Measurements from ENCODE around the gene MS4A12.
"Not testable (repeated sequence)": the region's sequence is repeated elsewhere in the genome, so short reads cannot be mapped to it uniquely, and the experiment has no call there.

MS4A12 gene

GRCh38 chr11:60513496-60514460 lies 21.2 kb downstream of the MS4A12 start:
- no peak for DNase-seq (ENCODE audit: low spot score)

GRCh38 chr11:60515144-60515855 lies 22.7 kb downstream of the MS4A12 start, which contains the start of gene MS4A13:
Gene MS4A13 (plus strand): TSS chr11:60515392. CDS start chr11:60518084, 2,692 bp downstream.
- no peak for DNase-seq (ENCODE audit: low spot score)

GRCh38 chr11:60528465-60528864 lies 35.9 kb downstream of the MS4A12 start:
- DNase-seq (ENCODE audit: low spot score): no peak

DNA sequence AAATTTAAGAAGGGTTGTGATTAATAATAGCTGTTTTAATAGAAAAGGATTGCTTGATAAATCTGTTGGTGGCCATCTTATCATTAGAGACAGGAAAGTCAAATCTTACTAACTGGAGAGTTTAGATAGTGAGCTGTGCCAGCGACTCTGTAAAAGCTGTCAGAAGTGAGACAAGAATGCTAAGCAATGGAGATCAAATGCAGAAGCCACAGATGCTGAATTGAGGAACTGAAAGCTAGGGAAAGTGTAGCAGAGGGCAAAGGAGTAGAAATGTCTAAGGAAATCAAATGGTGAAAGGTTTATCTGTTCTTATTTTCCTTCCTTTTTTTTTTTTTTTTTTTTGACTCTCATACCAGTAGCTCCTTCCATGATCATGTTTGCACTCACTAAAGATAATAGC lies 36.4 kb downstream of the MS4A12 start:
- DNase-seq (ENCODE audit: low spot score): no peak

GRCh38 chr11:60530454-60531100 lies 38.0 kb downstream of the MS4A12 start:
- DNase-seq (ENCODE audit: low spot score): no peak

GRCh38 chr11:60532383-60532782 lies 39.8 kb downstream of the MS4A12 start:
- not testable (repeated sequence) for DNase-seq (ENCODE audit: low spot score)

GRCh38 chr11:60538627-60539026 lies 46.0 kb downstream of the MS4A12 start:
- DNase-seq (ENCODE audit: low spot score): not testable (repeated sequence)

DNA sequence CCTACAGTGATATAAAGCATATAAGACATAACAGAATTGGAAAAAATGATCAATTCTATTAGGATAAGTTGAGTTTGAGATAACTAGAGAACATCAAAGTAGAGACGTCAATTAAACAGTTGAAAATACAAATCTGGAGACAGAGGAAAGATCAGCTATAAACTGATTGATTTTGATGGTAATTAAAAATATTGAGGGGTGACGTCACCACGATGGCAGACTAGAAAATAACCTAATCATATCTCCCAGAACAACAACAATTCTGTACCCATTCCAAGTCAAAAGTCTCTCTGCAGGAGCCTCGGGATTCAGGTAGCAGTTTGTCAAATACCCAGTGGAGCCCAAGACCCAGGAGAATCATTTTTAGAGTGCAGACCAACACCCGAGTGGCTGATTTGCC lies 51.5 kb downstream of the MS4A12 start:
- DNase-seq (ENCODE audit: low spot score): no peak

Data from cerebellar cortex (tissue), 1 donor.